ENCODE results near the gene QSOX2. TPM values are rescaled to one million over a fixed set of nuclear protein-coding genes. Genes with fewer than 3 reads are reported as not detected.

The QSOX2 gene
- total RNA-seq, 2 donors from 2014 or later, result 24.1 to 26.2 TPM

GRCh38 chr9:136199391-136200288, 46.0 kb downstream of the QSOX2 start:
- DNase-seq (ENCODE audit: low spot score in 2 of 2) (no peak), ATAC-seq (no peak)
- no peaks in the 10 kb centered on the region for H3K36me3 Mint-ChIP-seq
- no peak overlapping the region for H3K27ac Mint-ChIP-seq
- H3K9me3 Mint-ChIP-seq, result no peaks in the 10 kb centered on the region

- ATAC-seq, result no peak
- no peak overlapping the region for H3K27ac Mint-ChIP-seq
- DNase-seq (ENCODE audit: low spot score in 2 of 2), result no peak
- H3K9me3 Mint-ChIP-seq, result no peaks in the 10 kb centered on the region
- H3K36me3 Mint-ChIP-seq, result no peaks in the 10 kb centered on the region
These were observed 47.0 kb downstream of the QSOX2 start for GRCh38 chr9:136198605-136199083.

GRCh38 chr9:136197930-136198604, 47.5 kb downstream of the QSOX2 start:
- Mint-ChIP-seq H3K27ac (no peak overlapping the region), H3K9me3 (no peaks in the 10 kb centered on the region), H3K36me3 (no peaks in the 10 kb centered on the region)
- no peak for ATAC-seq
- DNase-seq (ENCODE audit: low spot score in 2 of 2), result no peak

- ATAC-seq (peak in 1 of 2 donors; percentile 9), DNase-seq (ENCODE audit: low spot score in 2 of 2) (no peak)
- Mint-ChIP-seq H3K27ac (no peak overlapping the region), H3K9me3 (no peaks in the 10 kb centered on the region), H3K36me3 (no peaks in the 10 kb centered on the region)
These were observed 48.3 kb downstream of the QSOX2 start for GRCh38 chr9:136197084-136197875.

- H3K9me3 Mint-ChIP-seq, result no peaks in the 10 kb centered on the region
- DNase-seq (ENCODE audit: low spot score in 2 of 2) (no peak), ATAC-seq (peak in 1 of 2 donors; percentile 19)
- no peaks in the 10 kb centered on the region for H3K36me3 Mint-ChIP-seq
- no peak overlapping the region for H3K27ac Mint-ChIP-seq
These were observed 49.1 kb downstream of the QSOX2 start for GRCh38 chr9:136196404-136197083.

GRCh38 chr9:136194540-136194939, 51.1 kb downstream of the QSOX2 start:
- DNase-seq (ENCODE audit: low spot score in 2 of 2) (no peak), ATAC-seq (no peak)
- no peaks in the 10 kb centered on the region for H3K9me3 Mint-ChIP-seq
- no peaks in the 10 kb centered on the region for H3K36me3 Mint-ChIP-seq
- H3K27ac Mint-ChIP-seq, result no peak overlapping the region

- DNase-seq (ENCODE audit: low spot score in 2 of 2) (no peak), ATAC-seq (no peak)
- H3K9me3 Mint-ChIP-seq, result no peaks in the 10 kb centered on the region
These were observed 51.7 kb downstream of the QSOX2 start for GRCh38 chr9:136193891-136194279.

GRCh38 chr9:136193127-136193890, 52.3 kb downstream of the QSOX2 start:
- no peak overlapping the region for H3K27ac Mint-ChIP-seq
- no peak for DNase-seq (ENCODE audit: low spot score in 2 of 2)
- no peak for ATAC-seq
- no peaks in the 10 kb centered on the region for H3K9me3 Mint-ChIP-seq
- no peaks in the 10 kb centered on the region for H3K36me3 Mint-ChIP-seq

More at GRCh38 chr9:136193891-136194279, 51.7 kb downstream of the QSOX2 start:
- Mint-ChIP-seq H3K27ac (no peak overlapping the region), H3K36me3 (no peaks in the 10 kb centered on the region)

GRCh38 chr9:136192289-136193126, 53.1 kb downstream of the QSOX2 start:
- no peak for ATAC-seq
- Mint-ChIP-seq H3K36me3 (no peaks in the 10 kb centered on the region), H3K9me3 (no peaks in the 10 kb centered on the region), H3K27ac (no peak overlapping the region)
- DNase-seq (ENCODE audit: low spot score in 2 of 2), result no peak

GRCh38 chr9:136191960-136192286, 53.7 kb downstream of the QSOX2 start:
- DNase-seq (ENCODE audit: low spot score in 2 of 2) (no peak), ATAC-seq (no peak)
- H3K9me3 Mint-ChIP-seq, result no peaks in the 10 kb centered on the region
- no peak overlapping the region for H3K27ac Mint-ChIP-seq
- no peaks in the 10 kb centered on the region for H3K36me3 Mint-ChIP-seq

GRCh38 chr9:136191099-136191959, 54.3 kb downstream of the QSOX2 start:
- ATAC-seq, result no peak
- Mint-ChIP-seq H3K27ac (no peak overlapping the region), H3K9me3 (no peaks in the 10 kb centered on the region), H3K36me3 (no peaks in the 10 kb centered on the region)
- no peak for DNase-seq (ENCODE audit: low spot score in 2 of 2)

GRCh38 chr9:136190656-136191055, 55.0 kb downstream of the QSOX2 start:
- DNase-seq (ENCODE audit: low spot score in 2 of 2) (no peak), ATAC-seq (peak in 1 of 2 donors; percentile 11)
- H3K36me3 Mint-ChIP-seq, result no peaks in the 10 kb centered on the region
- H3K27ac Mint-ChIP-seq, result no peak overlapping the region
- no peaks in the 10 kb centered on the region for H3K9me3 Mint-ChIP-seq

GRCh38 chr9:136190237-136190601, 55.4 kb downstream of the QSOX2 start:
- no peak for DNase-seq (ENCODE audit: low spot score in 2 of 2)
- no peak for ATAC-seq
- Mint-ChIP-seq H3K9me3 (no peaks in the 10 kb centered on the region), H3K27ac (no peak overlapping the region), H3K36me3 (no peaks in the 10 kb centered on the region)

- no peak for DNase-seq (ENCODE audit: low spot score in 2 of 2)
- no peak overlapping the region for H3K27ac Mint-ChIP-seq
- H3K9me3 Mint-ChIP-seq, result no peaks in the 10 kb centered on the region
- no peak for ATAC-seq
- no peaks in the 10 kb centered on the region for H3K36me3 Mint-ChIP-seq
These were observed 56.0 kb downstream of the QSOX2 start for GRCh38 chr9:136189394-136190236.
